Upper lobe of right lung (tissue), 1 donor: Measurements from ENCODE around the gene METTL14. TPM values are rescaled to one million over a fixed set of nuclear protein-coding genes. Genes with fewer than 3 reads are reported as not detected.

Source experiments
- ATAC-seq: fragments of 200-7000 bp; cut with Tn5 transposase; one replicate; pipeline ENCODE4 v1.9.1; 2020; ENCODE audit warnings: mild to moderate bottlenecking, moderate library complexity
- DNase-seq: peaks from one replicate; pipeline ENCODE4 v3.0.0-alpha.2; 2020
- H3K27ac ChIP-seq: fragments of 200-600 bp; one replicate; pipeline ENCODE4 v1.8.0; 2022
- H3K27me3 ChIP-seq: fragments of 200-600 bp; one replicate; pipeline ENCODE4 v1.8.0; 2022; ENCODE audit warnings: mild to moderate bottlenecking
- H3K36me3 ChIP-seq: fragments of 200-600 bp; one replicate; pipeline ENCODE4 v1.8.0; 2022
- H3K4me1 ChIP-seq: fragments of 200-600 bp; one replicate; pipeline ENCODE4 v1.8.0; 2022
- H3K4me3 ChIP-seq: fragments of 200-600 bp; one replicate; pipeline ENCODE4 v1.8.0; 2022; ENCODE audit warnings: mild to moderate bottlenecking
- H3K9me3 ChIP-seq: fragments of 200-600 bp; one replicate; pipeline ENCODE4 v1.8.0; 2022
- intact Hi-C: fragments of 100-400 bp; cut with DNase I; formaldehyde crosslinking; loops from one replicate; pipeline ENCODE4 v1.11.0; 2022
- total RNA-seq: library from RNA; stranded (reverse); fragmentation: NEBNext Ultra II Directional; extraction: Animal tissue kit (Norgen Biotek cat#: 25700); gene quantifications from one replicate; pipeline ENCODE4 v1.2.1, GENCODE V29; 2021
- TF ChIP-seq, protein P1 (sequence below): fragments of 200-600 bp; IDR thresholded peaks from one replicate; pipeline ENCODE4 v1.8.0; 2022; ENCODE audit warnings: antibody characterized with exemption
- donor health status: DM: no; HTN: yes; CAD: no; lungs with severe emphysema.

The METTL14 gene
- total RNA-seq, 1 donor from 2014 or later = 47.0 TPM

DNA sequence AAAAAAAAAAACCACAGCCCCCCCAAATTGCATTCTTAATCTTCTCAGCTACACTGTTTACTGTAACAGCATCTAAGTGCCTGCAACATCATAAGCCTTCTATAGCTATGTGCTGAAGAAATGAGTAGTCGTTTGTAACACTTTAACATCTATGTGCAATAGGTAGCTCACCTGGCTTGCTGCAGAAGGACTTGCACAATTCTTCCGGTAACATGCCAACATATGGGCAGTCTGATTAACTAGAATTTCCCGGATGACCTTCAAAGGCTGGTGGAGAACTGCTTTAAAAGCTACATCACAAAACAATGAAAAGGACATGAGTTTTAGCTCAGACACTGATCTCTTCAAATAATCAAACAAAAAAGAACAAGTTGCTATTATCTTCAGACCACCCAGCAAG, 52.9 kb downstream of the METTL14 start:
- DNase-seq (no peak), ATAC-seq (no peak)
- no peak overlapping the region for H3K27ac ChIP-seq
- H3K27me3 ChIP-seq = no peaks in the 10 kb centered on the region
- H3K9me3 ChIP-seq = no peaks in the 10 kb centered on the region
- no peak overlapping the region for H3K4me3 ChIP-seq
- H3K4me1 ChIP-seq = no peaks in the 10 kb centered on the region
- TF ChIP-seq, protein P1, sequence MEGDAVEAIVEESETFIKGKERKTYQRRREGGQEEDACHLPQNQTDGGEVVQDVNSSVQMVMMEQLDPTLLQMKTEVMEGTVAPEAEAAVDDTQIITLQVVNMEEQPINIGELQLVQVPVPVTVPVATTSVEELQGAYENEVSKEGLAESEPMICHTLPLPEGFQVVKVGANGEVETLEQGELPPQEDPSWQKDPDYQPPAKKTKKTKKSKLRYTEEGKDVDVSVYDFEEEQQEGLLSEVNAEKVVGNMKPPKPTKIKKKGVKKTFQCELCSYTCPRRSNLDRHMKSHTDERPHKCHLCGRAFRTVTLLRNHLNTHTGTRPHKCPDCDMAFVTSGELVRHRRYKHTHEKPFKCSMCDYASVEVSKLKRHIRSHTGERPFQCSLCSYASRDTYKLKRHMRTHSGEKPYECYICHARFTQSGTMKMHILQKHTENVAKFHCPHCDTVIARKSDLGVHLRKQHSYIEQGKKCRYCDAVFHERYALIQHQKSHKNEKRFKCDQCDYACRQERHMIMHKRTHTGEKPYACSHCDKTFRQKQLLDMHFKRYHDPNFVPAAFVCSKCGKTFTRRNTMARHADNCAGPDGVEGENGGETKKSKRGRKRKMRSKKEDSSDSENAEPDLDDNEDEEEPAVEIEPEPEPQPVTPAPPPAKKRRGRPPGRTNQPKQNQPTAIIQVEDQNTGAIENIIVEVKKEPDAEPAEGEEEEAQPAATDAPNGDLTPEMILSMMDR = no peak
- H3K36me3 ChIP-seq = peaks cover 87% of the 10 kb centered on the region
- intact Hi-C loops = no loop called here

- ATAC-seq (no peak), DNase-seq (no peak)
- Histone ChIP-seq H3K9me3 (no peaks in the 10 kb centered on the region), H3K4me3 (no peak overlapping the region), H3K27ac (no peak overlapping the region), H3K36me3 (peaks cover 87% of the 10 kb centered on the region), H3K27me3 (no peaks in the 10 kb centered on the region), H3K4me1 (no peaks in the 10 kb centered on the region)
- TF ChIP-seq, protein P1 = no peak
- intact Hi-C loops = no loop called here
These were observed 54.0 kb downstream of the METTL14 start for GRCh38 chr4:118739022-118739713.

- H3K36me3 ChIP-seq = peaks cover 86% of the 10 kb centered on the region
- intact Hi-C loops = no loop called here
- no peaks in the 10 kb centered on the region for H3K9me3 ChIP-seq
- H3K4me3 ChIP-seq = no peak overlapping the region
- no peaks in the 10 kb centered on the region for H3K4me1 ChIP-seq
- ATAC-seq (no peak), DNase-seq (no peak)
- H3K27ac ChIP-seq = no peak overlapping the region
- TF ChIP-seq, protein P1 = peak; percentile 53
- no peaks in the 10 kb centered on the region for H3K27me3 ChIP-seq
These were observed 55.7 kb downstream of the METTL14 start for GRCh38 chr4:118740869-118741268.

DNA sequence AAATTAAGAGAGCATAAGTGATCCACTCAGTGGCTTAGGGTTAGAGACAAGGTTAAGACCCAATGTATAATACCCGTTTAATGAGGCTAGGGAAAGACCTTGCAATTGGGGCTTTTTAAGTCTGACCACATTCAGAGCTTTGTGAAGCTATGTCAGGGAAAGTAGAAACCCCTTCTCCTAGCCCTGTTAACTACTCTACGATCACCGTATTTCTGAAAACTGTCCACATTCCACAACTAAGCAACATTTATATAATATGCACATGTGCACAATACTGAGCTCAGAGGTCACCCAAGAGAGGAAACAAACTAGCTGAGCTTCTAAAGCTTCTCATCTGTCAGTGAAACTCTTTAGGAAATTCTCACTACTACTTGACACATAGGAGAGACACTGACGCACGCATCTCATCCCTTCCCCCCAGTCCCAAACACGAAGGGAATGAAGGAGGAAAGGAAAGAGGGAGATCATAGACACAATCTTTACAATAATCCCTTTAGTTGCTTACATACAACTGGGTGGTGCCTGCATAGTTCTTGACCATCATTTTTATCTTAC, 56.2 kb downstream of the METTL14 start:
- H3K27me3 ChIP-seq = no peaks in the 10 kb centered on the region
- intact Hi-C loops = no loop called here
- no peaks in the 10 kb centered on the region for H3K9me3 ChIP-seq
- TF ChIP-seq, protein P1 = no peak
- H3K27ac ChIP-seq = no peak overlapping the region
- H3K4me3 ChIP-seq = no peak overlapping the region
- DNase-seq (no peak), ATAC-seq (no peak)
- H3K36me3 ChIP-seq = peaks cover 82% of the 10 kb centered on the region
- H3K4me1 ChIP-seq = no peaks in the 10 kb centered on the region

DNA sequence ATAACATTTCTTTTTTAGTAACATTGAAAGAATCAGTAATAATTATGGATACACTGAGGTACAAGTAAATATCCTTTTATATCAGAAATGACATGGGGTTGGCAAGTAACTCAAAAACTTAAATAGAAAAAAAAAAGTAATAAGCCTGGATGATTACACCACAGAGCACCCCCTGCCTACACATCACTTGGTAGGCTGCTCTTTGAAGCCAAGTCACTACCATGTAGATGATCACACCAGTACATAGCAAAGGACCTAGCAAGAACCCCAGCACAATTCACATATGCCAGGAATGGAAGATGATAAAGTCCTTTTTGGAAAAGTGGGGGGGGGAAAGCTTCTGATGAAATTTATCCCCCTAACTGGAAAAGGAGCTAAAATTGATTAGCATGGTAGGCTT, 56.9 kb downstream of the METTL14 start:
- no peaks in the 10 kb centered on the region for H3K27me3 ChIP-seq
- peaks cover 82% of the 10 kb centered on the region for H3K36me3 ChIP-seq
- ATAC-seq (no peak), DNase-seq (no peak)
- TF ChIP-seq, protein P1 = no peak
- no peak overlapping the region for H3K4me3 ChIP-seq
- H3K4me1 ChIP-seq = no peaks in the 10 kb centered on the region
- no peaks in the 10 kb centered on the region for H3K9me3 ChIP-seq
- no peak overlapping the region for H3K27ac ChIP-seq
- intact Hi-C loops = no loop called here
